ENCODE measurements around the gene EEF1AKMT1. TPM values are rescaled to one million over a fixed set of nuclear protein-coding genes. Genes with fewer than 3 reads are reported as not detected.

Gene EEF1AKMT1
- total RNA-seq, 2 donors from 2014 or later = 8.8 to 10.3 TPM

Other genes starting within 250 kb of the EEF1AKMT1 start
- gene CRYL1, start 248.1 kb downstream of the EEF1AKMT1 start, total RNA-seq = 10 to 100 TPM; 15.7 to 16.7 TPM
- 1 to 10 TPM; 5.0 to 5.5 TPM for gene IFT88, start 206.8 kb downstream of the EEF1AKMT1 start, total RNA-seq
- gene IL17D, start 70.3 kb downstream of the EEF1AKMT1 start, total RNA-seq = under 1 TPM; 0.30 to 0.77 TPM
- 10 to 100 TPM; 20.8 to 26.8 TPM for gene XPO4, start 128.8 kb upstream of the EEF1AKMT1 start, total RNA-seq

Data from activated T-cell treated with anti-CD3 and anti-CD28 coated beads, Interleukin-2, amount 50 U/mL, for 72 hours (primary cell).